HG02981 (cell line): ENCODE results near the gene GIMAP5.

Experiments used
- ATAC-seq: cut with Tn5 transposase; IDR thresholded peaks from one replicate; pipeline ENCODE4 v1.9.1; 2021; ENCODE audit warnings: mild to moderate bottlenecking, moderate library complexity; ENCODE audit not compliant: unreplicated experiment

Gene GIMAP5

GRCh38 chr7:150734254-150734653, 3.0 kb upstream of the GIMAP5 start:
- no peak for ATAC-seq

GRCh38 chr7:150735596-150736358, 1.4 kb upstream of the GIMAP5 start:
- no peak for ATAC-seq

- ATAC-seq: no peak
Measured at GRCh38 chr7:150736864-150737263, 354 bp upstream of the GIMAP5 start.

DNA sequence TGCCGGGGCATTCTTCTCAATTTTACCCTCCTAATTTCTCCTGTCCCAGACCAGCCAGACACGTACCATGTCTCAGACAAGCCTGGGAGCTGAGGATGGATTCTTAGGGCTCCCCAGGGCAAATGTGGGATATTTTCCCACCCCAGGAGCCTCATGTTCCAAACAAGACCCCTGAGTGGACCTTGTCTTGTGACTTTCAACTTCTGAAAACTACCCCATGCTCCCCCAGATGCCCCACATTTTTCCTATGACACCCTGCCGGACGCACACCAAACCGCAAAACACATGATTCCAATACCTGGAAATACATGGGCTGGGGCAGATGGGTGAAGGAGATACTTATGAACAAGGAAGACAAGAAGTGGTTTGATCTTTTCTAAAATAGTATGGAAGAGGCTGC, 874 bp downstream of the GIMAP5 start:
- ATAC-seq: no peak

DNA sequence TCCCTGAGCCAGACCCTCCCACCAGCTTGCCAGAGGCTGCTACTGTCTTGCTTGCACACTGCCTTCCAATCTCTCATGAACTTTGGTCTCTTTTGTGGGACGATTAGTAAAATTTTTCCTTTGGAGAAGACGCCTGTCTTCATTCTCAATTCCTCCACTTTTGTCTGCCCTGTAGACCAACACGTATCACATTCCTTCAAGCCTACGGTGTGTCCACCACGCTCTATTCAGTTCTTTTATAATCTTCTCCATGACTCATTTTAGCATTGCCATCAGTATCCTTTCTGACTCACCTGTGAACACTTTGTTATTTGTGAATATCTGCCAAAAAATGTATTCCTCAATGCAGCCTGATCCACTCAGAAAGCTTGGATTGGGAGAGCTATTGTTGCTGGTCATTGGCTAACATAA, 1.4 kb downstream of the GIMAP5 start:
- ATAC-seq: no peak

GRCh38 chr7:150739033-150739432, 1.8 kb downstream of the GIMAP5 start:
- ATAC-seq: no peak

DNA sequence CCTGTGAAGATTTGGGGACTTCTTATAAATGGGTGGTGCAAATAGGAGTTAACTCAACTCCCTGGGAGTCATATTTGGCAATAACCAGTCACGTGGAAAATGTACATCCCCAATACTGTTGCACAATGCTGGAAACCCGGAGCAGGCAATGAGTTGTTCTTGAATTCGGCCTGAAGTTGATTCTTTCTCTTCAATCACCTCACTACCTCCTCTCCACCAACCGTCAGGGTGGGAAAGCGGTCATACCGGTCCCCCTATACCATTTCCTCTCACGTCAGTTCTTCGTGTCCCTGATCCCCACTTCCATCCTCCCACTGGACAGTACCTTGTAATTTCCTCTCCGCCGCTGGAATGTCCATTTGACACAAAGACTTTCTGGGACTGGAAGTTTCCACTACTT, 2.8 kb downstream of the GIMAP5 start:
- ATAC-seq: no peak

- no peak for ATAC-seq
Measured at GRCh38 chr7:150742286-150742968, 5.2 kb downstream of the GIMAP5 start.

- no peak for ATAC-seq
Measured at GRCh38 chr7:150744041-150744656, 6.9 kb downstream of the GIMAP5 start.

DNA sequence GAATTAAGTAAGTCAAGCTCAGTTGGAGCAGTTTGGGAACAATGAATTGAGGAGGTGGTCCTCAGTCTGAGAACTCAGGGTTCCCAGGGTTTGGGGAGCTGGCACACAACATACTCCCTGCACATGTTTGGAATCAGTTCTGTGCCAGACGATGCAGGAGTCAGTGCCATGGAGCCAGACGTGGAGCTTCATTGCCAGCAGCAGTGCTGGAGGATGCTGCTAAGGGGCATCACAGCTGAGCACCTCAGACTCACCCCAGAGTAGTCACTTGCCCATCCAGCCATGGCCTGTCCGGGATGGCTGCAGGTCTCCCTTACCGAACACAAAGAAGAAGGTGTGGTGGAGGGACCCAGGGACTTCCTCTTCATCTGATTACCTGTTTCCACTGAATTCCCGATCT, 7.9 kb downstream of the GIMAP5 start:
- no peak for ATAC-seq

DNA sequence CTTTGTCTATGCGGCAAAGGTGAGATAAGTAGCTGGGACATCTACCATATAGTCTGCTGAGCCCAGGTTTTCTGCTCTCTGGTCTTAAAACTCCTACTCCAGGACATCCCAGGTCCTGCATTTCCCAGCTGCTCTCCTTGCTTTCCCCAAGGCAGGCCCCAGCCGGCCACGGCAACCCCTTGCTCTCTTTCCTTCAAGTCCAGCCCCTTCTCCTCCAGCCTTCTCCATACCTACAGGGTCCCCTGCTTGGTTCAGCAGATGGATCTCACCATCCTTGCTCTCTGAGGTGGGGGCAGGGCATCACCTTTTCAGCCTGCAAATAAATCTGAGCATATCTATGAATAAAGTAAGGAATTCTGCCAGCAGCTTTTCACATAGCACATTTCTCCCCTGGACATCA, 8.7 kb downstream of the GIMAP5 start:
- ATAC-seq: no peak

- ATAC-seq: no peak
Measured at GRCh38 chr7:150746921-150747320, 9.7 kb downstream of the GIMAP5 start.

DNA sequence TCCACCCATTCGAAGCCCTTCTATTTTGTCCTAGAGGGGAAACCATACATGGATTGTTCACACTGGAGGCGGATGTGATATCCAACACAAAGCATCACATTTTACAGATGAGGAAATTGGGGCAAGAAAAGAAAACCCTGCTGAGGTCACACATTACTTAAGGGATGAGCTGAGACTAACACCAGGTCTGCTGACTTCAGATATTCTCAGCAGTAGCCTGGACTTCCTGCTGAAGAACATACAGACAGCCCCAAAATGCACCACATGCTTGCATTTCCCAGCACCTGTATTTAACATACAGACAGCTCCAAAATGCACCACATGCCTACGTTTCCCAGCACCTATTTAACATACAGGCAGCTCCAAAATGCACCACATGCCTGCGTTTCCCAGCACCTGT, 11.2 kb downstream of the GIMAP5 start:
- ATAC-seq: no peak

- ATAC-seq: no peak
Measured at GRCh38 chr7:150751702-150752101, 14.5 kb downstream of the GIMAP5 start.

GRCh38 chr7:150753239-150753638, 16.0 kb downstream of the GIMAP5 start:
- ATAC-seq: no peak

DNA sequence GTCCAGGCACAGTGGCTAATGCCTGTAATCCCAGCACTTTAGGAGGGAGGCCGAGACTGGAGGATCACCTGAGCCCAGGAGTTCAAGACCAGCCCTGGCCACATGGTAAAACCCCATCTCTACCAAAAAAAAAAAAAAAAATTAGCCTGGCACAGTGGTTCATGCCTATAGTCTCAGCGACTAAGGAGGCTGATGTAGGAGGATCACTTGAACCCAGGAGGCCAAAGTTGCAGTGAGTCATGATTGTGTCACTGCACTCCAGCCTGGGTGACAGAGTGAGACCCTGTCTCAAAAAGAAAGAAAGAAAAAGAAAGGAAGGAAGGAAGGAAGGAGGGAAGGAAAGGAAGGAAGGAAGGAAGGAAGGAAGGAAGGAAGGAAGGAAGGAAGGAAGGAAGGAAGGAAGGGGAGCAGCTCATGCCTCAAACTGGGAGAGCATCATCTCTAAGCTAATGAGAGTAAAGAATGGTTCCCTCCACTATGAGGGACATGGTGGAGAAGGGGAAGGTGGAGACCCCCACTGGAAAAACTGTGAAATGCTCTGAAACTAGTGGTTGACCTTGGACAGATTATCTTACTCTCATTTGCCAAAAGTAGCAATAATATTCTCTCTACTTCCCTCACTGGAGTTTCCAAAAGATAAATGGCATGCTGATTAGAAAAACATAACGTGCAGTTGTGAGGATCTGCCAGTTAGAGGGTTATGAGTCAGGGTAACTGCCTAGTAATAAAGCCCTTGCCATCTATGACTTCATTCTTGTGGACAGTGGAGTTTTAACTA, 16.8 kb downstream of the GIMAP5 start:
- no peak for ATAC-seq

DNA sequence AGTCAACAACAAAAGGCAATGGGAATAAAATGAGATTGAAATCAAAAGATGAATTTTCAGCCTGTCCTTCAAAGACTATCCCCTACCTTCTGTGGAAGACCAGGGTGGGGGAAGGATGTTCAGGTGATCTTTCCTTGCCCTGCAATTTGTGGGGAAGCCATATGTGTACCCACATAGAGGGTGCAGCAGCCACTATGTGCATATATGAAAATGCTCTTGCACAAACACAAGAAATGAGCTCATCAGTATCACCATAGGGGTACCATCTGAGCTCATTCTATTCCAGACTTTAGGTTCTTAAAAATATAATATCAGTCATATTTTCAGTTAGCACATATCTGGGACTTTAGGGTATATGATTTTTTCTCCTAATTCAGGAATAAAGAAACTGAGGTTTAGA, 17.7 kb downstream of the GIMAP5 start:
- no peak for ATAC-seq

DNA sequence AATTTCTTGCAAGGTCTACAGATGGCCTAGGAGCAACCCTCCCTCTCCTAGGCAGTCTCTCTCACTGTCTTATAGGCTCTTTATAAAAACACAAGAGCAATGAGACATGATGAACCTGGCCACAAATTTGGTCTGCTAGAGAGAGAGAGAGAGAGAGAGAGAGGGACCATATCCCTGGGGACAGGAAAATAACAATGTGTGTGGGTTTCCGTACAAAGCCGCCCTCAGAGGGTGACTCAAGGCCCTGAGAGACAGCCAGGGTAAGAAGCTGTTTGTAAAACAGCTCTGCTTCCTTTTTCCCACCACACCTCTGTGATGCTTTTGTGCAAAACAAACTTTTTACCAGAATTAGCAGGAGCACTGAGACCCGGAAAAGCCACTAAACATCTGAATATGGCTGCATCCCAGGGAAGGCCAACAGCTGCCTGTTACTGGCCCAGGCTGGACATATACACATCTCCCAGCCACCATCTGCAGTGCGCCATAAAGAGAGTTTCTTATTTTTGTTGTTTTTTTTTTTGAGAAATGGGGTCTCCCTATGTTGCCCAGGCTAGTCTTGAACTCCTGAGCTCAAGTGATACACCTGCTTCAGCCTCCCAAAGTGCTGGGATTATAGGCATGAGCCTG, 18.4 kb downstream of the GIMAP5 start:
- ATAC-seq: no peak

GRCh38 chr7:150756166-150756565, 18.9 kb downstream of the GIMAP5 start:
- no peak for ATAC-seq

DNA sequence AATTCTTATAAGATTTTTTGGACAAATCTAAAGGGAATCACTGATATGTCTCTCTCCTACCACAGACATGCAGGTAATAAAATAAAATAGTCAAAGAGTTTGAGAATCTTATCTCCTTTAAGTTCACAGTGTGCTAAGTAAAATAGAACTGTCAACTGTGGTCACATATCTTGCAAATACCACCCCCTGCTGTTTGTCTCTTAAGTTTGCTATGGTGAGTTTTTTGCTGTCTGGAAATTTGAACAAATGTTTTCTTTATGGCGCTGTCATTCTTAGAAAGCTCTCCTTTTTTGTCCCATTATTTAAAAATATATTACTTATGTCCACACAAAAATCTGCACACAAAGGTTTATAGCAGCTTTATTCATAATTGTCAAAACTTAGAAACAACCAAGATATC, 19.6 kb downstream of the GIMAP5 start:
- no peak for ATAC-seq

- no peak for ATAC-seq
Measured at GRCh38 chr7:150759479-150759878, 22.3 kb downstream of the GIMAP5 start.
